ENCODE measurements around the gene AKT1S1. TPM values are rescaled to one million over a fixed set of nuclear protein-coding genes. Genes with fewer than 3 reads are reported as not detected.

The AKT1S1 gene
- total RNA-seq, 1 donor from 2014 or later, result 38.6 TPM

DNA sequence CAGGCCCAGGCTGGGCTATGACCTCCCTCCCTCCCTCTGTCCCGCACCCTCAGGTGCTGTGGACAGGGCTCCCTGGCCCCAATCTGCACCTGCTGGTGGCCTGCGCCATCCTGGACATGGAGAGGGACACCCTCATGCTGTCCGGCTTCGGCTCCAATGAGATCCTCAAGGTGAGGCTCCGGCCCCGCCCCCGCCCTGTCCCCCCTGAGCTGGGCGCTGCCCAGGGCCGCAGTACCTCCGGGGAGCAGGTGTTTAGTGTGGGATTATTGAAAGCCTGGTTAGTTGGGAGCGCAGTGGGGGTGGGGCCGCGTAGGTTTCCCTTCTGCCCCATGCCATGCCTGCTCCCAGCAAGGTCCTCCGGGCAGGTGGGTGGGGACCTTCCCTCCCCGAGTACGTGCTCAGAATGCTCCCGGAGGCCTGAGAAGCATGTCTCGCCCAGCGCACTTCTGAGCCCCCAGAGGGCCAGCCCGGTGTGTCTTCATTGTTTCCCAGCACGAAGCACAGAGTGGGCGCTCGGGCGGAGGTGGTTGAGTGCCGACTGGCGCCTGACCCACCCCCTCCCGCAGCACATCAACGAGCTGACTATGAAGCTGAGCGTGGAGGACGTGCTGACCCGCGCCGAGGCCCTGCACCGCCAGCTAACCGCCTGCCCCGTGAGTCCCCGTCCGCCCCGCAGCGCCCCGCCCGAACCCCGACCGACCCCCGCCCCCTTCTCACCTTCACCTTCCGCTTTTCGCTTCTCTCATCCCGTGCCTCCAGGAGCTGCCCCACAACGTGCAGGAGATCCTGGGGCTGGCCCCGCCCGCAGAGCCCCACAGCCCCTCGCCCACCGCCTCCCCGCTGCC is 10.7 kb upstream of the AKT1S1 start:
- TF ChIP-seq, protein P1, sequence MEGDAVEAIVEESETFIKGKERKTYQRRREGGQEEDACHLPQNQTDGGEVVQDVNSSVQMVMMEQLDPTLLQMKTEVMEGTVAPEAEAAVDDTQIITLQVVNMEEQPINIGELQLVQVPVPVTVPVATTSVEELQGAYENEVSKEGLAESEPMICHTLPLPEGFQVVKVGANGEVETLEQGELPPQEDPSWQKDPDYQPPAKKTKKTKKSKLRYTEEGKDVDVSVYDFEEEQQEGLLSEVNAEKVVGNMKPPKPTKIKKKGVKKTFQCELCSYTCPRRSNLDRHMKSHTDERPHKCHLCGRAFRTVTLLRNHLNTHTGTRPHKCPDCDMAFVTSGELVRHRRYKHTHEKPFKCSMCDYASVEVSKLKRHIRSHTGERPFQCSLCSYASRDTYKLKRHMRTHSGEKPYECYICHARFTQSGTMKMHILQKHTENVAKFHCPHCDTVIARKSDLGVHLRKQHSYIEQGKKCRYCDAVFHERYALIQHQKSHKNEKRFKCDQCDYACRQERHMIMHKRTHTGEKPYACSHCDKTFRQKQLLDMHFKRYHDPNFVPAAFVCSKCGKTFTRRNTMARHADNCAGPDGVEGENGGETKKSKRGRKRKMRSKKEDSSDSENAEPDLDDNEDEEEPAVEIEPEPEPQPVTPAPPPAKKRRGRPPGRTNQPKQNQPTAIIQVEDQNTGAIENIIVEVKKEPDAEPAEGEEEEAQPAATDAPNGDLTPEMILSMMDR (conservative IDR thresholded peaks at IDR 0.05), result no peak
- Mint-ChIP-seq H3K36me3 (ENCODE audit: low read depth) (peaks cover 16% of the 10 kb centered on the region), H3K27ac (ENCODE audit: unreplicated experiment) (no peak overlapping the region), H3K9me3 (no peaks in the 10 kb centered on the region), H3K27me3 (ENCODE audit: low read depth) (peaks cover 21% of the 10 kb centered on the region), H3K4me1 (peaks cover 4% of the 10 kb centered on the region), H3K4me3 (no peak overlapping the region)
- no peak for DNase-seq (ENCODE audit: low read depth, low spot score)

DNA sequence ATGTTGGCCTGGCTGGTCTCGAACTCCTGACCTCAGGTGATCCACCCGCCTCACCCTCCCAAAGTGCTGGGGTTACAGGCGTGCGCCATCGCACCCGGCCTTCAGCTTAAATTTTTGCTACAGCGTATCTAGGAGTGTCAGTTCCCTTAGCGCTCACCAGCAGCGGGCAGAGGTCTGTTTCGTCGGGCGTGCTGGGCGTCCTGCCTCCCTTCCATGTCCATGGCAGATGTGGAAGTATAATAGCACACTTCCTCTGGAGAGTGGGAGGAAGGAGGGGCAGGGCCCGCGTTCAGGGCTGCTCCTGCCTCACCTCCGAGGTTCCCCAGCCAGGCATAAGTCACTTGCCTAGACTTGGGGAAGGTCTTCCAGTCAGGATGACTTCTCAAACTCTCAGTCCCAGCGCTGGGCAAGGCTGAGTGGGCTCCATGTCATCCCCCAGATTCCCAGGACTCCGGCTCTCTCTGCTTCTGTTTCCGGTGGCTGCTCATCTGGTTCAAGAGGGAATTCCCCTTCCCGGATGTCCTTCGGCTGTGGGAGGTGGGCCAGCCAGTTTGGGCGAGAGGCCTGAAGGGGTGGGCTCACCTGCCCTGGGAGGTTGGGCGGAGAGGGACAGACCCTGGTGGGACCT is 10.0 kb upstream of the AKT1S1 start:
- TF ChIP-seq, protein P1 (conservative IDR thresholded peaks at IDR 0.05), result no peak
- H3K4me1 Mint-ChIP-seq, result peaks cover 4% of the 10 kb centered on the region
- no peaks in the 10 kb centered on the region for H3K9me3 Mint-ChIP-seq
- peaks cover 14% of the 10 kb centered on the region for H3K27me3 Mint-ChIP-seq (ENCODE audit: low read depth)
- H3K27ac Mint-ChIP-seq (ENCODE audit: unreplicated experiment), result no peak overlapping the region
- H3K4me3 Mint-ChIP-seq, result no peak overlapping the region
- H3K36me3 Mint-ChIP-seq (ENCODE audit: low read depth), result peaks cover 19% of the 10 kb centered on the region
- no peak for DNase-seq (ENCODE audit: low read depth, low spot score)

DNA sequence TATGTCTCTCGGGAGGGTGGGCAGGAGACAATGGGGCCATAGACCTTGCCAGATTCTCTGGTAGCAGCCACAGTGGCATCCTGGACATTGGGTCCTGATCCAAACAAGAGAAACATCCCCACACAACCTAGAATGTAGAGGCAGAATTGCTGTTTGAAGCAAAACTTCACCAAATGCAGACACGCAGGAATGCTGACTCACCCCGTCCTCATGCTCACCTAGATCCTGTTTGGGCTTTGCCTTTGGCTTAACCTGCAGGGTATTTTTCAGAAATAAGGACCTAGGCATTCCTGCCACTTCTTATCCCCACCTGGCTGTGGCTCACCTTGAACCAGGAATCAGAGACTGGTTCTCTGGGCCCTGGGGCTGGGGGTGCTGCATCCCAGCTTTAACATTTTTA is 7.6 kb upstream of the AKT1S1 start:
- no peak for DNase-seq (ENCODE audit: low read depth, low spot score)
- Mint-ChIP-seq H3K4me3 (no peak overlapping the region), H3K9me3 (no peaks in the 10 kb centered on the region), H3K27ac (ENCODE audit: unreplicated experiment) (no peak overlapping the region), H3K4me1 (no peaks in the 10 kb centered on the region), H3K27me3 (ENCODE audit: low read depth) (no peaks in the 10 kb centered on the region), H3K36me3 (ENCODE audit: low read depth) (peaks cover 22% of the 10 kb centered on the region)
- TF ChIP-seq, protein P1 (conservative IDR thresholded peaks at IDR 0.05), result no peak

DNA sequence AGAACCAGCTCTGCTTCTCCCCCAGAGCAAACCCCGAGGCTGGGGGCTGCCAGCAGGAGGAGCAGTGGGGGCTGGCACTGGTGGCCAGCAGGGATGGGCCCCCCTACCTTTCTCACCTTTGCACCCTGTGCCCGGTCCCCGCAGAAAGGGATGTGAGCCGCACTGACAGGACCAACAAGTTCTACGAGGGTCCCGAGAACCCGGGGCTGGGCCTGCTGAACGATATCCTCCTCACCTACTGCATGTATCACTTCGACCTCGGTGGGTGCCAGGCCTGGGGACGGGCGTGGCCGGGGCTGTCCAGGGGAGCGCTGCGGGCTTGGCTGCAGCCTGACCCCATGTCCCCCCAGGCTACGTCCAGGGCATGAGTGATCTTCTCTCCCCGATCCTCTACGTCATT is 7.0 kb upstream of the AKT1S1 start:
- no peak for DNase-seq (ENCODE audit: low read depth, low spot score)
- peaks cover 1% of the 10 kb centered on the region for H3K4me1 Mint-ChIP-seq
- H3K4me3 Mint-ChIP-seq, result no peak overlapping the region
- H3K27ac Mint-ChIP-seq (ENCODE audit: unreplicated experiment), result no peak overlapping the region
- TF ChIP-seq, protein P1 (conservative IDR thresholded peaks at IDR 0.05), result no peak
- H3K27me3 Mint-ChIP-seq (ENCODE audit: low read depth), result no peaks in the 10 kb centered on the region
- H3K36me3 Mint-ChIP-seq (ENCODE audit: low read depth), result peaks cover 22% of the 10 kb centered on the region
- H3K9me3 Mint-ChIP-seq, result no peaks in the 10 kb centered on the region

DNA sequence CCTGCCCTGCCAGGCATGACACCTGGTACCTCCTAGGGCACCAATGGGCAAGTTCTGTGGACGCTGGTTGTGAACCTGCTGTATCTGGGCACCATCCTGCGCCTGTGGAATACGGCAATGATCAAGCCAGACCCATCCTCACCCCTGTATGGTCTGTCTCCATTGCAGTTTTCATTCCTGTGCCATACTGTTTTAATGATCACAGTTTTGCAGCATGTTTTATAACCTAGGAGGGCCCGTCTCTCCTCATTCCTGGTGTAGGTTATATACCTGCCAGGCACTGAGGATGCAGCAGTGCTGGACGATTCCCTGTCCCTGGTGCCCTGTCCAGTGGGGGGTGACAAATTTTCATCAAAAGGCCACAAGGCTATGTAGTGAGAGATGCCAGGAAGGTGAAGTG is 5.9 kb upstream of the AKT1S1 start:
- Mint-ChIP-seq H3K27ac (ENCODE audit: unreplicated experiment) (no peak overlapping the region), H3K4me1 (peaks cover 11% of the 10 kb centered on the region), H3K9me3 (no peaks in the 10 kb centered on the region), H3K4me3 (peak overlapping the region; percentile 44), H3K27me3 (ENCODE audit: low read depth) (no peaks in the 10 kb centered on the region), H3K36me3 (ENCODE audit: low read depth) (peaks cover 22% of the 10 kb centered on the region)
- TF ChIP-seq, protein P1 (conservative IDR thresholded peaks at IDR 0.05), result no peak
- no peak for DNase-seq (ENCODE audit: low read depth, low spot score)
